ENCODE data around the gene HMSD.

DNA sequence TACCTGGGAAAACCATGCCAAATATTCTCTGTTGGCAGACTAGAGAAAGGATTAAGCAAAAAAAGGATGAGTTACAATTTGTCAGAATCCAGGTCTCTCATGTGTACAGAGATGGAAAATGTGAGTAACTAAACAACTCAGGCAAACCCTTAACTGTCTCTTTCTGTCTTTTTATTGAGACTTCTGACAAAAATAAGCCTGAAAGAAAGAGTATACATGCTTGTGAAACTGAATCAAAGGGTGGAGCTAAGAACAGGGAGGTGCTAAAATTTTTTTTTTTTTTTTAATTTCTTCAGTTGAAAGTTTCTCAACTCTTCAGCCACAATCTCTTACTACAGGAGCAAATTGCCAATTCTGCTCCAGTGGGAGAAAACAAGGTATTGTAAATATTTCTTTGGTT, 41.4 kb upstream of the HMSD start, which contains the start of gene SERPINB10:
- TF ChIP-seq, protein P1, sequence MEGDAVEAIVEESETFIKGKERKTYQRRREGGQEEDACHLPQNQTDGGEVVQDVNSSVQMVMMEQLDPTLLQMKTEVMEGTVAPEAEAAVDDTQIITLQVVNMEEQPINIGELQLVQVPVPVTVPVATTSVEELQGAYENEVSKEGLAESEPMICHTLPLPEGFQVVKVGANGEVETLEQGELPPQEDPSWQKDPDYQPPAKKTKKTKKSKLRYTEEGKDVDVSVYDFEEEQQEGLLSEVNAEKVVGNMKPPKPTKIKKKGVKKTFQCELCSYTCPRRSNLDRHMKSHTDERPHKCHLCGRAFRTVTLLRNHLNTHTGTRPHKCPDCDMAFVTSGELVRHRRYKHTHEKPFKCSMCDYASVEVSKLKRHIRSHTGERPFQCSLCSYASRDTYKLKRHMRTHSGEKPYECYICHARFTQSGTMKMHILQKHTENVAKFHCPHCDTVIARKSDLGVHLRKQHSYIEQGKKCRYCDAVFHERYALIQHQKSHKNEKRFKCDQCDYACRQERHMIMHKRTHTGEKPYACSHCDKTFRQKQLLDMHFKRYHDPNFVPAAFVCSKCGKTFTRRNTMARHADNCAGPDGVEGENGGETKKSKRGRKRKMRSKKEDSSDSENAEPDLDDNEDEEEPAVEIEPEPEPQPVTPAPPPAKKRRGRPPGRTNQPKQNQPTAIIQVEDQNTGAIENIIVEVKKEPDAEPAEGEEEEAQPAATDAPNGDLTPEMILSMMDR (IDR thresholded peaks at IDR 0.05): no peak
- TF ChIP-seq POLR2A (IDR thresholded peaks at IDR 0.05): no peak
